MV-4-11 (cell line): ENCODE results near the gene SOAT2.
"Not testable (repeated sequence)": the region's sequence is repeated elsewhere in the genome, so short reads cannot be mapped to it uniquely, and the experiment has no call there.

ENCODE experiments used
- DNase-seq: peaks from one replicate; lab custom pipeline; 2025; lab: John Stamatoyannopoulos, UW

SOAT2 gene

GRCh38 chr12:53101931-53102781 lies 1.1 kb upstream of the SOAT2 start:
- peak; percentile 68 for DNase-seq

GRCh38 chr12:53103860-53104305 lies 597 bp downstream of the SOAT2 start:
- DNase-seq, result peak; percentile 85

- no peak for DNase-seq
These were observed 2.0 kb downstream of the SOAT2 start for GRCh38 chr12:53105256-53105655.

GRCh38 chr12:53105712-53106439 lies 2.6 kb downstream of the SOAT2 start:
- no peak for DNase-seq

GRCh38 chr12:53107122-53107521 lies 3.8 kb downstream of the SOAT2 start:
- DNase-seq, result no peak

GRCh38 chr12:53112431-53112830 lies 9.1 kb downstream of the SOAT2 start:
- DNase-seq, result not testable (repeated sequence)

GRCh38 chr12:53113136-53113705 lies 9.9 kb downstream of the SOAT2 start:
- no peak for DNase-seq

- DNase-seq, result no peak
These were observed 10.7 kb downstream of the SOAT2 start for GRCh38 chr12:53113951-53114350.

GRCh38 chr12:53115112-53115890 lies 12.0 kb downstream of the SOAT2 start:
- DNase-seq, result no peak

GRCh38 chr12:53115891-53116648 lies 12.8 kb downstream of the SOAT2 start:
- no peak for DNase-seq

- no peak for DNase-seq
These were observed 15.5 kb downstream of the SOAT2 start for GRCh38 chr12:53118751-53119300.

GRCh38 chr12:53120685-53121525 lies 17.6 kb downstream of the SOAT2 start:
- DNase-seq, result no peak

- DNase-seq, result no peak
These were observed 19.7 kb downstream of the SOAT2 start for GRCh38 chr12:53122961-53123468.

GRCh38 chr12:53123578-53124351 lies 20.5 kb downstream of the SOAT2 start:
- DNase-seq, result no peak

- no peak for DNase-seq
These were observed 21.1 kb downstream of the SOAT2 start for GRCh38 chr12:53124352-53124723.

GRCh38 chr12:53127169-53127568 lies 23.9 kb downstream of the SOAT2 start:
- no peak for DNase-seq

GRCh38 chr12:53128780-53129569 lies 25.7 kb downstream of the SOAT2 start:
- peak; percentile 74 for DNase-seq

GRCh38 chr12:53131844-53132243 lies 28.6 kb downstream of the SOAT2 start:
- DNase-seq, result no peak
